ENCODE results near the gene TBC1D30. TPM values are rescaled to one million over a fixed set of nuclear protein-coding genes. Genes with fewer than 3 reads are reported as not detected.
"Not testable (repeated sequence)": the region's sequence is repeated elsewhere in the genome, so short reads cannot be mapped to it uniquely, and the experiment has no call there.

The TBC1D30 gene
- polyA plus RNA-seq (2014; cell fraction: cytosol; rRNA removed): 8.9 and 10.9 TPM in 2 replicates
- polyA plus RNA-seq (2014; cell fraction: nucleus; rRNA removed): 10.4 and 11.2 TPM in 2 replicates

DNA sequence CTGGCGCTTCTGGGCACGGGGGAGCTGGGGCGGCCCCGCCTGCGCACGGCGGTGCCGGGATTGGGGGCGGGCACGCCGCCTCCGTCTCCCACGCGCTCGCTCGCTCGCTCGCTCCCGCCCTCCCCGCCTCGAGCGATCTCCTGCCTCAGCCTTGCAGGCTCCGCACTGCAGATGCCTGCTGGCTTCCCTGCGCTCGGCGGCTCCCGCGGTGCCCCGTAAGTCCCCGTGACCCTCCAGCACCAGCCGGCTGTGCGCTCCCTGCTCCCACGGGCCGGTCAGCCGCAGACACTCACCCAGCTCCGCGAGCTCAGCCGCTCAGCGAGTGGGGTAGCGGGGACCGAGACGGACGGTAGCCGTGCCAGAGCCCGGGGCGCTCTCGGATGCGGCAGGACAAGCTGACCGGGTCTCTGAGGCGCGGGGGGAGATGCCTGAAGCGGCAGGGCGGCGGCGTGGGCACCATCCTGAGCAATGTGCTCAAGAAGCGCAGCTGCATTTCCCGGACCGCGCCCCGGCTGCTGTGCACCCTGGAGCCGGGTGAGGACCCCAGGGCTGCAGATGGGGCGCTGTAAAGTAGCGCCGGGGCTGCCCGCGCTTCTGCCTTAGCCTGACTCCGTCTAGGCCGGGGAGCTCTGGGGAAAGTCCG, at the start of gene TBC1D30:
TSS of gene TBC1D30 (plus strand) at position 148 of the 643 bp plus-strand sequence. CDS start at position 381, 233 bp downstream.
- DNase-seq (ENCODE audit: low spot score): peak; percentile 85

DNA sequence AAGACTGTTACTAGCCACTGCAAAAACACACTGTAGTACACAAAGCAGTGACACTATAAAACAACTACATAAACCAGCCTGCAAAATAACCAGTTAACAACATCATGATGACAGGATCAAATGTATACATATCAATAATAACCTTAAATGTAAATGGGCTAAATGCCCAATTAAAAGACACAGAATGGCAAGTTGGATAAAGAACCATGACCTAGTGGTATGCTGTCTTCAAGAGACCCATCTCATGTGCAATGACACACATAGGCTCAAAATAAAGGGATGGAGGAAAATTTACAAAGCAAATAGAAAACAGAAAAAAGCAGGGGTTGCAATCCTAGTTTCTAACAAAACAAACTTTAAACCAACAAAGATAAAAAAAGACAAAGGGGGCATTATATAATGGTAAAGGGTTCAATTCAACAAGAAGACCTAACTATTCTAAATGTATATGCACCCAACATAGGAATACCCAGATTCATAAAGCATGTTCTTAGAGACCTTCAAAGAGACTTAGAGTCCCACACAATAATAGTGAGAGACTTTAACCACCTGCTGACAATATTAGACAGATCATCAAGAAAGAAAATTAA, 49.2 kb upstream of the TBC1D30 start:
- DNase-seq (ENCODE audit: low spot score): not testable (repeated sequence)

- DNase-seq (ENCODE audit: low spot score): no peak
Measured at GRCh38 chr12:64779354-64779974, 45.0 kb upstream of the TBC1D30 start.

- DNase-seq (ENCODE audit: low spot score): no peak
Measured at GRCh38 chr12:64780132-64780530, 44.3 kb upstream of the TBC1D30 start.

DNA sequence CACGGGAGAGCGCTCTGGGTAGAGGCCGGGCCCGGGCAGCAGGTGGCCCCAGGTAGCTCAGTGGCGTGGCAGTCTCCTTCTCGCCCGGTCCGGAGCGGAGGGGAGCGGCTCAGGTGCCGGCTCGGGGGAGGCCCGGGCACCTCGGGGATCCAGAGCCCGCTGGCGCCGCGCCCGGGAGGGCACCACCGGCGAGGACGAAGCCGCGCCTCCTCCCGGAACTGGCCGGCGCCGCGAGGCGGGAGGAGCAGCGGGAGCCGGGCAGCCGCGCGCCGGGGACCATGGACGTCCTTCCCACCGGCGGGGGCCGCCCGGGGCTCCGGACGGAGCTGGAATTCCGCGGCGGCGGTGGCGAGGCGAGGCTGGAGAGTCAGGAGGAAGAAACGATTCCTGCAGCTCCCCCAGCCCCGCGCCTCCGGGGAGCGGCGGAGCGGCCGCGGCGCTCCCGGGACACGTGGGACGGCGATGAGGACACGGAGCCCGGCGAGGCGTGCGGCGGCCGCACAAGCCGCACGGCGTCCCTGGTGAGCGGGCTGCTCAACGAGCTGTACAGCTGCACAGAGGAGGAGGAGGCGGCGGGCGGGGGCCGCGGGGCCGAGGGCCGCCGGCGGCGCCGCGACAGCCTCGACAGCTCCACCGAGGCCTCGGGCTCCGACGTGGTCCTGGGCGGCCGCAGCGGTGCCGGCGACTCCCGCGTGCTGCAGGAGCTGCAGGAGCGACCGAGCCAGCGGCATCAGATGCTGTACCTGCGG, 43.7 kb upstream of the TBC1D30 start:
- DNase-seq (ENCODE audit: low spot score): no peak

GRCh38 chr12:64781280-64782190, 42.9 kb upstream of the TBC1D30 start:
- DNase-seq (ENCODE audit: low spot score): no peak

GRCh38 chr12:64782191-64782876, 42.1 kb upstream of the TBC1D30 start:
- no peak for DNase-seq (ENCODE audit: low spot score)

- no peak for DNase-seq (ENCODE audit: low spot score)
Measured at GRCh38 chr12:64785838-64786237, 38.6 kb upstream of the TBC1D30 start.

DNA sequence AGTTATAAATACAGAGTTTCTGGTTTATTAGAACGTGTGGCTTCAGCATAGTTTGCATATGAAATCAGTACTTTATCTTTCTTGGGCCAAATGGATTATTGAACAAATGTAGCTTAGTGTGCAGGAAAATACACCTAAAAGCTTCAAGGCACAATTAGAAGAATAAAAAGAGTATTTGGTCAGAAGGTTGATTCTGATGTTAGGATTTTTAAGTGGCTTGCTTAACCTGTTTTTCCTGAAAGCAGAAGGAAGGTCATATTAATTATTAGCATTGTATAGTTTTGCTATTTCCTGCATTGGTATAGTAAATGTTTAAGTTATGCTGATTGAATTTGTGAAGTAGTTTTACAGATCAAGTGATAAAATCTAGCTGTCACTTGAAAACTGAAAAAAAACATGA, 34.3 kb upstream of the TBC1D30 start:
- DNase-seq (ENCODE audit: low spot score): no peak

DNA sequence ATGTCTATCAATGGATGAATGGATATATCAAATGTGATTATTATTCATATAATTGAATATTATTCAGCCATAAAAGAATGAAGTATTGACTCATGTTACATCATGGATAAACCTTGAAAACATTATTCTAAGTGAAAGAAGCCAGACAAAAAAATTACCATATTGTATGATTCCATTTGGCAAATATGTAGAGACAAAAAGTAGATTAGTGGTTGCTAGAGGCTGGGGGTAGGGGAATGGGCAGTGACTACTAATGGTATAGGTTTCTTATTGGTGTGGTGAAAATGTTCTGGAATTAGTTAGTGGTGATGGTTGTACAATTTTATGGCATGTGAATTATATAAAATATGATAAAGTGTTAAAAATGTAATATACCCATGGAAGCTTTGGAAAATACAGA, 33.4 kb upstream of the TBC1D30 start:
- no peak for DNase-seq (ENCODE audit: low spot score)

- DNase-seq (ENCODE audit: low spot score): no peak
Measured at GRCh38 chr12:64792128-64792527, 32.3 kb upstream of the TBC1D30 start.

DNA sequence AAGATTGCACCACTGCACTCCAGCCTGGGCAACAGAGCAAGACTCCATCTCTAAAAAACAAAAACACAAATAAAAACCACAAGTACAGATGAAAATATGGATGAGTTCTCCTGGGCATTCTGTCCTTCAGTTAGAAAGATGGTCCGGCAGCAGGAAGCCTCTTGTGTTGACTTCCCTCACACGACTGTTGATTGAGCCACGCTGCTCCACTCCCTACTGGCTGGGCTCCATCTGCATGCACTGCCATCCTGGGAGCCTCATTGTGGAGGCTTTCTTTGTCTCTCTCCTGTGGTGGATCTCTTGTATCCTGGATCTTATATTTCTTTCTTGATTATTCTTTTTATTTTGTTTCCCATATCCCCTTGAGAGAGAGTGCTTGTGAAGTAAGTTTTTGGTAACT, 30.8 kb upstream of the TBC1D30 start:
- DNase-seq (ENCODE audit: low spot score): no peak

DNA sequence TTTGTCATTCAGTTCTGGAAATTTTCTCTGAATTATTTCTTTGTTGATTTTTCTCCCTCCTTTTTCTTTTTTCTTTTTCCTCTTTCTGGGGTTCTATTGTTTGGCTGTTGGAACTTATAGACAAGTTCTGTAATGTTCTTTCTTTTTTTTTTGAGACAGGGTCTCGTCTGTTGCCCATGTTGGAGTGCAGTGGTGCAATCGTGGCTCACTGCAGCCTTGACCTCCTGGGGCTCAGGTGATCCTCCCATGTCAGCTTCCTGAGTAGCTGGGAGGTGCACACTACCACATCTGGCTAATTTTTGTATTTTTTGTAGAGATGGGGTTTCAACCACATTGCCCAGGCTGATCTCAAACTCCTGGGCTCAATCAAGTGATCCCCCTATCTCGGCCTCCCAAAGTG, 30.1 kb upstream of the TBC1D30 start:
- no peak for DNase-seq (ENCODE audit: low spot score)

DNA sequence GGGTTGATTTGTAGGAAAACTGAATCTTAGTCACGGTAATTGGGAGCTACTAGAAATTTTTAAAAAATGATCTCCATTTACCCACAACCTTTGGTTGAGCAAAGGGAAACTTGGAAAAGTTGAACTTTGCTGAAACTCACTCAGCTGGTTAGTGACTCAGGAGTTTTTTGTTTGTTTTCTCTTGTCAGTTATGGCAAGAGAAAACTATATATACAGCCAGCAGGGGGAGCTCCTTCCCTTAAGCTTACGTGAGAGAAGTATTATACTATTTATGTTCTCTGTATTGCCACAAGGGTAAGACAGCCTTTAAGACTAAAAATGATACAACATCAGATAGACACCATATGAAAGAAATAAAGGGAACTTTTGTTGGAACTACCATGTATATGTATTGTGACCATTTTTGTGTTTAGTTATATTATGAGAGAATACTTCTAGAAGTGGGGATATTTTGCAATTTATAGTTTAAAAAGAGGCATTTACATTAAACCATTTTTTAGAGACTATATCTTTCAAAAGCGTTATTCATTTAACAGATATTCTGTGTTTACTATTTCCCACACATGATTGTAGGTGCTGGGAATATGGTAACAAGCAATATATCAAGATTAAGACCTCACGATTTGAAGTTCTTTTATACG, 28.1 kb upstream of the TBC1D30 start:
- peak; percentile 88 for DNase-seq (ENCODE audit: low spot score)

GRCh38 chr12:64797156-64797555, 27.3 kb upstream of the TBC1D30 start:
- no peak for DNase-seq (ENCODE audit: low spot score)

GRCh38 chr12:64798165-64798564, 26.3 kb upstream of the TBC1D30 start:
- no peak for DNase-seq (ENCODE audit: low spot score)

- no peak for DNase-seq (ENCODE audit: low spot score)
Measured at GRCh38 chr12:64800640-64801039, 23.8 kb upstream of the TBC1D30 start.

- no peak for DNase-seq (ENCODE audit: low spot score)
Measured at GRCh38 chr12:64801381-64801780, 23.1 kb upstream of the TBC1D30 start.

GRCh38 chr12:64802180-64802775, 22.2 kb upstream of the TBC1D30 start:
- DNase-seq (ENCODE audit: low spot score): peak; percentile 63

DNA sequence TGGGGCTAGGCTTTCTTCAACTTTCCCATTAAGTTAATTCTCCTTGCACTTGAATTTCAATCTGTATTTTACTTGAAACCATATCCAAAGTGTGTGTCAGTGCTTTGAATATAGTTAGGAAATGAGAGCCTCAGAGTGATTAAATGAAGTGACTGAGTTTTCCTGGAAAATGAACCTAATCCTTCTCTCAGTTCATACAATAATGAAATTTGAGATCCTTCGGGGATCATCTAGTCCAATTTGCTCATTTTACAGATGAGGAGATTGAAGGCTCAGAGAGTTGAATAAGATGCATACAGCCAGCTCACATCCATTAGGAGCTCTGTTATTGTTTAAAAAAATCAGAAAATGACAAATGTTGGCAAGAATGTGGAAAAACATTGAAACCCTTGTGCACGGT, 18.3 kb upstream of the TBC1D30 start:
- no peak for DNase-seq (ENCODE audit: low spot score)

Data from SK-N-DZ (cell line).